Retinal pigment epithelial cell (primary cell): ENCODE data around the gene FBLN2.

Experiments used
- DNase-seq: peaks from one replicate; pipeline ENCODE4 v3.0.0-alpha.2; 2010; ENCODE audit warnings: low read depth
- H3K4me3 ChIP-seq: 2 replicates; pipeline ENCODE4 v1.5.1; 2011; ENCODE audit warnings: mild to moderate bottlenecking, low read length, control low read depth, moderate library complexity
- TF ChIP-seq, protein P1 (sequence below): conservative IDR thresholded peaks from 2 replicates; pipeline ENCODE4 v1.5.1; 2011; ENCODE audit warnings: low read depth, low read length, control low read depth, inconsistent platforms

Gene FBLN2

DNA sequence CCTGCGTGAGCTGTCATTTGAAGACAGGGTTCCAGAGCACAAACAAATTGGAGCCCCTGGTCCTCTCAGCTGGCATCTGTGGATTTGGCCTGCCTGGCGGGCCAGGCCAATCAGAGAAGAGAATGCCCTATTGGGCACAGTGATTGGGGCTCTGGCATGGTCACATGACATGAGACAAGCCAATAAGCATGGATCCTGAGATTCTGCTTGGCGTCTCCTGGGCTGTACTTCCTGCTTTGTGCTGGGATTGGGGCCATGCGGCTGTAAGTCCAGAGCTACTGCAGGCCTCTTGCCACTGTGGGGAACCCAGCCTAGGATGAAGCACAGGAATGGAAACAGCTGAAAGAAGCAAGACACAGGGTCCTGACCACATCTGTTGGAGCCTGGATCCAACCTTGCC lies 121.4 kb downstream of the FBLN2 start:
- TF ChIP-seq, protein P1, sequence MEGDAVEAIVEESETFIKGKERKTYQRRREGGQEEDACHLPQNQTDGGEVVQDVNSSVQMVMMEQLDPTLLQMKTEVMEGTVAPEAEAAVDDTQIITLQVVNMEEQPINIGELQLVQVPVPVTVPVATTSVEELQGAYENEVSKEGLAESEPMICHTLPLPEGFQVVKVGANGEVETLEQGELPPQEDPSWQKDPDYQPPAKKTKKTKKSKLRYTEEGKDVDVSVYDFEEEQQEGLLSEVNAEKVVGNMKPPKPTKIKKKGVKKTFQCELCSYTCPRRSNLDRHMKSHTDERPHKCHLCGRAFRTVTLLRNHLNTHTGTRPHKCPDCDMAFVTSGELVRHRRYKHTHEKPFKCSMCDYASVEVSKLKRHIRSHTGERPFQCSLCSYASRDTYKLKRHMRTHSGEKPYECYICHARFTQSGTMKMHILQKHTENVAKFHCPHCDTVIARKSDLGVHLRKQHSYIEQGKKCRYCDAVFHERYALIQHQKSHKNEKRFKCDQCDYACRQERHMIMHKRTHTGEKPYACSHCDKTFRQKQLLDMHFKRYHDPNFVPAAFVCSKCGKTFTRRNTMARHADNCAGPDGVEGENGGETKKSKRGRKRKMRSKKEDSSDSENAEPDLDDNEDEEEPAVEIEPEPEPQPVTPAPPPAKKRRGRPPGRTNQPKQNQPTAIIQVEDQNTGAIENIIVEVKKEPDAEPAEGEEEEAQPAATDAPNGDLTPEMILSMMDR, result no peak
- no peak overlapping the region for H3K4me3 ChIP-seq
- DNase-seq, result no peak

DNA sequence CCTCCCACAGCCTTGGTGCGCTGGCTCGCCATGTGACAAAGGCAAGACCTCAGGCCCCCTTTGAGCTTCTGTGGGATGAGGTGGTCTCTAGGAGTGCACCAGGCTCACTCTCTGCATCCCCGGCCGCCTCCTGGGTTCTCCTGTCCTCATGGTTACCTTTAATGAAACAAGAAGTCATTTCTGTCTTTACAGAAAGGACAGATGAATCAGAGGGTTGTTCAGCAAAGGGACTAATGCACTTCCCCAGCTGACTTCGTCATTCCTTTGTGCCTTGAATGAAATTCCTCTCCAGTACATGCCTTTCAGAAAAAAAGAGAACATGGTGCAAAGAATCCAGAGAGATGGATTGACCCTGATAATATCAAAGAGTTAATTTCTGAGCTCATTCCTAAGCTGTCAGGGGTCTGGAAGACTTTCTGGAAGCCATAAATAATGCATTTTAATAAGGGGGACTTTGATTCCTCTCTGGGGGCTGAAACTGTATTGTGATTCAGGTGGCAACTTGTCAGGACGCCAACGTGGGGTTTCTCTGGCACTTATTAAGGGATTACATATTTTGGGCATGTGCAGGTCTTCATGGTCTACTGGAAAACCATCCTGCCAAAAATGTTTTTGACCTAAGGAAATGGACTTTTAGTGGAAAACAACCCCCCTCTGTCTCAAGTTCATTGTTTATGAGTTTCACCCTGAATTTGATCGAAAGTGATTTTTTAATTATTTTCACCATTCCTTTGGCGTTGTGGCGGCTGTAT lies 122.7 kb downstream of the FBLN2 start:
- TF ChIP-seq, protein P1, result no peak
- no peak for DNase-seq
- no peak overlapping the region for H3K4me3 ChIP-seq

DNA sequence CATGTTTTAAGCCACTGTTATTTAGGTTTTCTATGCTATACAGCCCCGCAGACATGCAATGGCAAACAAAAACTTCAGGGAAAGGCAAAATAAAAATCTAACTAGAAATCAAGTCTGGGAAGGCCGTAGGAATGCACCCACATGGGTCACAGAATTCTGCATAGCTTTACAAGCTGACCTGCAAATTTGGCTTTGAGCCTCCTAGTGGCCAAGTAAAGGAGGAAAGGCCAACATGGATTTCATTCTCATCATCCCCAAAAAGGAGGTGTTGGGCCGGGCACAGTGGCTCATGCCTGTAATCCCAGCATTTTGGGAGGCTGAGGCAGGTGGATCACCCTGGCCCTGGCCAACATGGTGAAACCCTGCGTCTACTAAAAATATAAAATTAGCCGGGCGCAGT lies 124.3 kb downstream of the FBLN2 start:
- TF ChIP-seq, protein P1, result peak; percentile 49
- H3K4me3 ChIP-seq, result no peak overlapping the region
- DNase-seq, result no peak

DNA sequence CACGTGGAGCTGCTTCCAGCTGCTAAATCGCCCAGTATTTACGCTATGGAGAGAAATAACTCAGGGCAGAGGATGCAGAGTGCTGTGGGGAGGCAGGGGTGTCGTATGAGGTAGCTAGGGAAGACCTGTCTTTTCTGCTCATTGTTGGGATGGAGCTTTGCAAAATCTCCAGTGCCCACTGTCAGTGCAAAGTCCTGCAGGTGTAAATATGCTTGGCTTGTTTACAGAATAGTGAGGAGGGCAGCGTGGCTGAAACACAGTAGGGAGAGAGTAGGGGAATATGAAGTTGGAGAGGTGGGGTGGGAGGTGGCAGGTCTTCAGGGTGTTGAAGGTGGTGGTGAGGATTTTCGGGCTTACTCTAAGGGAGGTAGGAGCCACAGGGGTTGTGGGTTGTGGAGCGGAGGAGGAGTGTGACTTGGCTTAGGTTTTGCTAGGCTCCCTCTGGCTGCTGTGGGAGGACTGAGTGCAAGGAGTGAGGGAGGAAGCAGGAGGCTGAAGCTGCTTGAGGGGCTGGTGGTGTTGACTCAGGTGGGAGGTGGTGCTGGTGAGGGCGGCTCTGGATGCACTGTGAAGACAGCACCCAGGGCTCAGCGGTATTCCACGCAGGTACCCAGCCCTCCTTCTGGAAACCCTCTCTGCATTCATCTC lies 125.7 kb downstream of the FBLN2 start:
- H3K4me3 ChIP-seq, result no peak overlapping the region
- TF ChIP-seq, protein P1, result no peak
- no peak for DNase-seq

DNA sequence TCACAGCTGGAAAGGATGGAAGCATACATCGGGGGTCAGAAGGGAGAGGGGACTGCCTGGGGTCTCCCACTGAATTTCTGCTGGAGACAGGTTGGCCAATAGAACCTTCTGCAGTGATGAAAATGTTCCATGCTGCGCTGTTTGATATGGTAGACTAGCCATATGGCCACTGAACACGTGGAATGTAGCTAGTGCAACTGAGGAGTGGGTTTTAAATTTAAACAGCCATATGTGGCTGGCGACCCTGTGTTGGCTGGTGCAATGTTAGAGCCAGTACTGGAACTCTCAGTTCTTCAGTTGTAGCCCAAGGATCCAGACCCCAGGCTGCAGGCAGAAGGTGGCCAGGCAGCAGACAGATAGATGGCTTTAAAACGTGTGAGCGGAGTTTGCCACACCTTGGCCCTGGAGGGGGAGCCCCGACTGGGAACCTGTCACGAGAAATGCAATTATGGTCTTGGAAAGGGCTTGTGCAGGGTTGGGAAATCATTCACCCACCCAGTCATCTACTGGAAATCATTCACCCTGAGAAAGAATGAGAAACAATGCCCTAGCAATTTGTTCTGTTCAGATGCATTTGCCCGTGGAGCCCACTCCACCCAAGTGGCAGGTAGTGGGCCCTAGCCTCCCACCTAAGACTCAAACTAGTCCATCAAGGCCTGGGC lies 127.6 kb downstream of the FBLN2 start:
- no peak for DNase-seq
- TF ChIP-seq, protein P1, result no peak

DNA sequence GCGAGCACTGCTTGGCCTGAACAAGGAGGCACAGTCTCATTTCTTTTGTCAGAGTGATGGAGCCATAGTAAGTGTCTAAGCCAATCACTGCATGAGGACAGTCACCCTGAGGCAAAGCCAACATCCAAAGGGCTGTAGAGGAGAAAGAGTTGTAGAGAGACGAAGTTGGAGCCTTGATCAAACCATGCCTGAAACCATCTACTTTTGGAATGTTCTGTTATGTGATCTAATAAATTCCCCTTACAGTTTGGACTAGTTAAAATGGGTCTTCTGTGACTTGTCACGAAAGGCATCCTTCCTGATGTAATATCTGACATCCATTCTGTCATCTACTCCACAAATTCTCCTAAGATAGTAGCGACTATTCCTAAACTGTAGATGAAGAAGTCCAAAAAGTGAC lies 128.3 kb downstream of the FBLN2 start:
- DNase-seq, result no peak
- no peak overlapping the region for H3K4me3 ChIP-seq
- TF ChIP-seq, protein P1, result no peak

More for the DNA sequence above, 127.6 kb downstream of the FBLN2 start:
- no peak overlapping the region for H3K4me3 ChIP-seq
